ENCODE data around the gene ARHGAP26.

Gene ARHGAP26

GRCh38 chr5:143228597-143229293 is 458.6 kb downstream of the ARHGAP26 start:
- no peak for DNase-seq (ENCODE audit: extremely low read depth in 1 of 2, low read depth in 1 of 2)

- no peak for DNase-seq (ENCODE audit: extremely low read depth in 1 of 2, low read depth in 1 of 2)
Measured at GRCh38 chr5:143229426-143229895, 459.3 kb downstream of the ARHGAP26 start.

- DNase-seq (ENCODE audit: extremely low read depth in 1 of 2, low read depth in 1 of 2): no peak
Measured at GRCh38 chr5:143229896-143230675, 459.9 kb downstream of the ARHGAP26 start.

GRCh38 chr5:143230676-143230996 is 460.5 kb downstream of the ARHGAP26 start:
- DNase-seq (ENCODE audit: extremely low read depth in 1 of 2, low read depth in 1 of 2): no peak

GRCh38 chr5:143231416-143231815 is 461.2 kb downstream of the ARHGAP26 start:
- no peak for DNase-seq (ENCODE audit: extremely low read depth in 1 of 2, low read depth in 1 of 2)

GRCh38 chr5:143231973-143232812 is 462.0 kb downstream of the ARHGAP26 start:
- DNase-seq (ENCODE audit: extremely low read depth in 1 of 2, low read depth in 1 of 2): no peak

- no peak for DNase-seq (ENCODE audit: extremely low read depth in 1 of 2, low read depth in 1 of 2)
Measured at GRCh38 chr5:143233031-143233430, 462.9 kb downstream of the ARHGAP26 start.

GRCh38 chr5:143234162-143234842 is 464.1 kb downstream of the ARHGAP26 start:
- DNase-seq (ENCODE audit: extremely low read depth in 1 of 2, low read depth in 1 of 2): no peak

GRCh38 chr5:143235423-143235822 is 465.2 kb downstream of the ARHGAP26 start:
- DNase-seq (ENCODE audit: extremely low read depth in 1 of 2, low read depth in 1 of 2): no peak

GRCh38 chr5:143236682-143237081 is 466.5 kb downstream of the ARHGAP26 start:
- DNase-seq (ENCODE audit: extremely low read depth in 1 of 2, low read depth in 1 of 2): no peak

GRCh38 chr5:143237664-143238063 is 467.5 kb downstream of the ARHGAP26 start:
- DNase-seq (ENCODE audit: extremely low read depth in 1 of 2, low read depth in 1 of 2): no peak

- no peak for DNase-seq (ENCODE audit: extremely low read depth in 1 of 2, low read depth in 1 of 2)
Measured at GRCh38 chr5:143238620-143239019, 468.4 kb downstream of the ARHGAP26 start.

GRCh38 chr5:143239882-143240518 is 469.8 kb downstream of the ARHGAP26 start:
- no peak for DNase-seq (ENCODE audit: extremely low read depth in 1 of 2, low read depth in 1 of 2)

GRCh38 chr5:143241892-143242291 is 471.7 kb downstream of the ARHGAP26 start:
- no peak for DNase-seq (ENCODE audit: extremely low read depth in 1 of 2, low read depth in 1 of 2)

GRCh38 chr5:143243103-143243502 is 472.9 kb downstream of the ARHGAP26 start:
- no peak for DNase-seq (ENCODE audit: extremely low read depth in 1 of 2, low read depth in 1 of 2)

- DNase-seq (ENCODE audit: extremely low read depth in 1 of 2, low read depth in 1 of 2): no peak
Measured at GRCh38 chr5:143244000-143244736, 474.0 kb downstream of the ARHGAP26 start.

- no peak for DNase-seq (ENCODE audit: extremely low read depth in 1 of 2, low read depth in 1 of 2)
Measured at GRCh38 chr5:143244990-143245389, 474.8 kb downstream of the ARHGAP26 start.

GRCh38 chr5:143245929-143246561 is 475.9 kb downstream of the ARHGAP26 start:
- DNase-seq (ENCODE audit: extremely low read depth in 1 of 2, low read depth in 1 of 2): no peak

GRCh38 chr5:143247134-143247815 is 477.1 kb downstream of the ARHGAP26 start:
- no peak for DNase-seq (ENCODE audit: extremely low read depth in 1 of 2, low read depth in 1 of 2)
